Neural cell (in vitro differentiated cells): ENCODE data around the gene RBM5. TPM values are rescaled to one million over a fixed set of nuclear protein-coding genes. Genes with fewer than 3 reads are reported as not detected.

Experiments used
- H2AFZ ChIP-seq: fragments of 200-600, 300-800 bp; sonication (generic), shearing (Covaris generic); 2 replicates; pipeline ENCODE4 v1.6.0; 2014; ENCODE audit warnings: low read depth, mild to moderate bottlenecking, antibody characterized with exemption, low read length, moderate library complexity
- H3F3A ChIP-seq: fragments of 200-600 bp; shearing (Covaris generic); 2 replicates; pipeline ENCODE4 v1.6.1; 2016; ENCODE audit warnings: mild to moderate bottlenecking, moderate library complexity, mixed read lengths, antibody characterized with exemption, low read length; ENCODE audit not compliant: insufficient read depth, poor library complexity, severe bottlenecking
- H3K27ac ChIP-seq: fragments of 200-600, 300-800 bp; sonication (generic), shearing (Covaris generic); 2 replicates; pipeline ENCODE4 v1.5.1; 2014; ENCODE audit warnings: mild to moderate bottlenecking, low read length, moderate library complexity
- H3K27me3 ChIP-seq: fragments of 300-800, 200-600 bp; sonication (generic), shearing (Covaris generic); 2 replicates; pipeline ENCODE4 v1.6.0; 2014; ENCODE audit warnings: mild to moderate bottlenecking, low read depth, low read length, moderate library complexity; ENCODE audit not compliant: insufficient read depth
- H3K36me3 ChIP-seq: fragments of 300-800, 200-600 bp; sonication (generic), shearing (Covaris generic); 2 replicates; pipeline ENCODE4 v1.5.1; 2014; ENCODE audit warnings: mild to moderate bottlenecking, antibody characterized with exemption, low read length, moderate library complexity; ENCODE audit not compliant: insufficient read depth
- H3K4me2 ChIP-seq: fragments of 300-800, 200-600 bp; sonication (generic), shearing (Covaris generic); 2 replicates; pipeline ENCODE4 v1.6.0; 2014; ENCODE audit warnings: mild to moderate bottlenecking, low read length
- H3K4me3 ChIP-seq: fragments of 300-800, 200-600 bp; sonication (generic), shearing (Covaris generic); 2 replicates; pipeline ENCODE4 v1.5.1; 2014; ENCODE audit warnings: mild to moderate bottlenecking, low read length, moderate library complexity
- H3K79me2 ChIP-seq: fragments of 200-600 bp; shearing (Covaris generic); replicated peaks from 2 replicates; pipeline ENCODE4 v1.6.0; 2014; ENCODE audit warnings: mild to moderate bottlenecking, low read length, moderate library complexity; ENCODE audit not compliant: insufficient read depth
- H3K9ac ChIP-seq: fragments of 300-800, 200-600 bp; sonication (generic), shearing (Covaris generic); 2 replicates; pipeline ENCODE4 v1.6.1; 2016; ENCODE audit warnings: mild to moderate bottlenecking, low read length, mixed read lengths
- H3K9me2 ChIP-seq: fragments of 200-600 bp; shearing (Covaris generic); 2 replicates; pipeline ENCODE4 v1.6.1; 2016; ENCODE audit warnings: mild to moderate bottlenecking, low read length, mixed read lengths; ENCODE audit not compliant: insufficient read depth
- H3K9me3 ChIP-seq: fragments of 200-600, 300-800 bp; sonication (generic), shearing (Covaris generic); 2 replicates; pipeline ENCODE4 v1.6.1; 2016; ENCODE audit warnings: mild to moderate bottlenecking, mixed run types, low read length, moderate library complexity, mixed read lengths
- H4K20me1 ChIP-seq: fragments of 200-600 bp; shearing (Covaris generic); 2 replicates; pipeline ENCODE4 v1.6.1; 2016; ENCODE audit warnings: mild to moderate bottlenecking, mixed run types; ENCODE audit not compliant: insufficient read depth
- CTCF ChIP-seq: fragments of 450-650 bp; IDR thresholded peaks from 2 replicates; pipeline ENCODE4 v1.5.1; 2014; ENCODE audit warnings: antibody characterized with exemption, mild to moderate bottlenecking, moderate library complexity; ENCODE audit not compliant: poor library complexity, severe bottlenecking
- EP300 ChIP-seq: fragments of 450-650 bp; conservative IDR thresholded peaks from 2 replicates; pipeline ENCODE4 v1.6.1; 2014; ENCODE audit warnings: antibody characterized with exemption, mild to moderate bottlenecking, moderate library complexity; ENCODE audit not compliant: poor library complexity, severe bottlenecking
- EZH2 ChIP-seq: fragments of 200-600, 300-800 bp; shearing (Covaris generic), sonication (generic); IDR thresholded peaks from 2 replicates; pipeline ENCODE4 v1.6.1; 2014; ENCODE audit warnings: antibody characterized with exemption, low read length, borderline replicate concordance, mild to moderate bottlenecking; ENCODE audit not compliant: insufficient read depth, poor library complexity, severe bottlenecking
- MXI1 ChIP-seq: fragments of 450-650 bp; conservative IDR thresholded peaks from 2 replicates; pipeline ENCODE4 v1.6.1; 2014; ENCODE audit warnings: antibody characterized with exemption, mild to moderate bottlenecking; ENCODE audit not compliant: poor library complexity, severe bottlenecking
- POLR2AphosphoS5 ChIP-seq: IDR thresholded peaks from 2 replicates; pipeline ENCODE4 v1.6.1; 2012
- RAD21 ChIP-seq: fragments of 450-650 bp; conservative IDR thresholded peaks from 2 replicates; pipeline ENCODE4 v1.6.1; 2014; ENCODE audit warnings: antibody characterized with exemption, mild to moderate bottlenecking, moderate library complexity
- REST ChIP-seq: IDR thresholded peaks from 2 replicates; pipeline ENCODE4 v1.6.1; 2012; ENCODE audit warnings: borderline replicate concordance
- SMC3 ChIP-seq: fragments of 450-650 bp; conservative IDR thresholded peaks from 2 replicates; pipeline ENCODE4 v1.6.1; 2014; ENCODE audit warnings: antibody characterized with exemption, mild to moderate bottlenecking, moderate library complexity; ENCODE audit not compliant: poor library complexity
- TAF1 ChIP-seq: IDR thresholded peaks from 2 replicates; pipeline ENCODE4 v1.6.1; 2012; ENCODE audit warnings: low read depth
- polyA plus RNA-seq: library from polyadenylated mRNA; depleted of rRNA; stranded (reverse); fragments of >200 nt; gene quantifications from 2 replicates; pipeline ENCODE4 v1.2.3, GENCODE V29; 2014

Gene RBM5
- polyA plus RNA-seq, 1 donor from 2014 or later: 632 TPM

GRCh38 chr3:50057756-50058155 lies 31.0 kb upstream of the RBM5 start:
- Histone ChIP-seq H3K9me3 (no peaks in the 10 kb centered on the region), H2AFZ (no peak overlapping the region), H4K20me1 (no peaks in the 10 kb centered on the region), H3K4me2 (no peak overlapping the region), H3F3A (no peaks in the 10 kb centered on the region), H3K9ac (no peak overlapping the region), H3K36me3 (peaks cover 10% of the 10 kb centered on the region), H3K9me2 (no peaks in the 10 kb centered on the region), H3K79me2 (no peaks in the 10 kb centered on the region), H3K27ac (no peak overlapping the region), H3K27me3 (no peaks in the 10 kb centered on the region), H3K4me3 (no peak overlapping the region)
- TF ChIP-seq POLR2AphosphoS5 (no peak), SMC3 (no peak), RAD21 (no peak)

GRCh38 chr3:50068134-50068533 lies 20.6 kb upstream of the RBM5 start:
- H3K4me2 ChIP-seq: no peak overlapping the region
- H3K79me2 ChIP-seq: no peaks in the 10 kb centered on the region
- no peaks in the 10 kb centered on the region for H3K9me3 ChIP-seq
- TF ChIP-seq POLR2AphosphoS5 (no peak), REST (no peak), EP300 (no peak), EZH2 (no peak), MXI1 (no peak), SMC3 (no peak)
- H3K27ac ChIP-seq: no peak overlapping the region
- H3F3A ChIP-seq: no peaks in the 10 kb centered on the region
- H3K27me3 ChIP-seq: no peaks in the 10 kb centered on the region
- no peaks in the 10 kb centered on the region for H3K9me2 ChIP-seq
- no peak overlapping the region for H3K9ac ChIP-seq
- H4K20me1 ChIP-seq: no peaks in the 10 kb centered on the region
- H2AFZ ChIP-seq: no peak overlapping the region
- H3K4me3 ChIP-seq: no peak overlapping the region
- peaks cover 12% of the 10 kb centered on the region for H3K36me3 ChIP-seq

GRCh38 chr3:50078091-50078490 lies 10.6 kb upstream of the RBM5 start:
- H3K9me2 ChIP-seq: no peaks in the 10 kb centered on the region
- no peak overlapping the region for H3K9ac ChIP-seq
- peaks cover 7% of the 10 kb centered on the region for H3K36me3 ChIP-seq

More at GRCh38 chr3:50078091-50078490, 10.6 kb upstream of the RBM5 start:
- H3K4me2 ChIP-seq: no peak overlapping the region
- no peak overlapping the region for H3K27ac ChIP-seq
- no peaks in the 10 kb centered on the region for H3K9me3 ChIP-seq
- H3K79me2 ChIP-seq: no peaks in the 10 kb centered on the region
- no peak overlapping the region for H3K4me3 ChIP-seq
- TF ChIP-seq RAD21 (no peak), CTCF (no peak), TAF1 (no peak), MXI1 (no peak), POLR2AphosphoS5 (no peak), REST (no peak)
- H3F3A ChIP-seq: no peaks in the 10 kb centered on the region
- no peaks in the 10 kb centered on the region for H4K20me1 ChIP-seq
- H2AFZ ChIP-seq: no peak overlapping the region
- H3K27me3 ChIP-seq: no peaks in the 10 kb centered on the region
